ENCODE data around the gene SLC43A1.

GRCh38 chr11:57513452-57513795, 2.1 kb downstream of the SLC43A1 start:
- TF ChIP-seq, protein P1, sequence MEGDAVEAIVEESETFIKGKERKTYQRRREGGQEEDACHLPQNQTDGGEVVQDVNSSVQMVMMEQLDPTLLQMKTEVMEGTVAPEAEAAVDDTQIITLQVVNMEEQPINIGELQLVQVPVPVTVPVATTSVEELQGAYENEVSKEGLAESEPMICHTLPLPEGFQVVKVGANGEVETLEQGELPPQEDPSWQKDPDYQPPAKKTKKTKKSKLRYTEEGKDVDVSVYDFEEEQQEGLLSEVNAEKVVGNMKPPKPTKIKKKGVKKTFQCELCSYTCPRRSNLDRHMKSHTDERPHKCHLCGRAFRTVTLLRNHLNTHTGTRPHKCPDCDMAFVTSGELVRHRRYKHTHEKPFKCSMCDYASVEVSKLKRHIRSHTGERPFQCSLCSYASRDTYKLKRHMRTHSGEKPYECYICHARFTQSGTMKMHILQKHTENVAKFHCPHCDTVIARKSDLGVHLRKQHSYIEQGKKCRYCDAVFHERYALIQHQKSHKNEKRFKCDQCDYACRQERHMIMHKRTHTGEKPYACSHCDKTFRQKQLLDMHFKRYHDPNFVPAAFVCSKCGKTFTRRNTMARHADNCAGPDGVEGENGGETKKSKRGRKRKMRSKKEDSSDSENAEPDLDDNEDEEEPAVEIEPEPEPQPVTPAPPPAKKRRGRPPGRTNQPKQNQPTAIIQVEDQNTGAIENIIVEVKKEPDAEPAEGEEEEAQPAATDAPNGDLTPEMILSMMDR (conservative IDR thresholded peaks at IDR 0.05), result no peak
- no peak for TF ChIP-seq ZFX (IDR thresholded peaks at IDR 0.05)

All from C4-2B (cell line).